HFF-Myc (cell line): ENCODE results near the gene VEPH1.
A peak's percentile ranks its signal among the peaks of the same experiment; 100 is the strongest.

Source experiments
- DNase-seq: peaks from one replicate; pipeline ENCODE4 v3.0.0-alpha.2; 2011; ENCODE audit warnings: low read depth; ENCODE audit errors: extremely low read depth
- H3K4me3 ChIP-seq: replicated peaks from 2 replicates; pipeline ENCODE4 v1.5.1; 2011; ENCODE audit warnings: low read depth, mild to moderate bottlenecking, control low read depth, low read length
- TF ChIP-seq, protein P1 (sequence below): IDR thresholded peaks from 2 replicates; pipeline ENCODE4 v1.5.1; 2012; ENCODE audit warnings: mild to moderate bottlenecking, low read depth, low read length, control low read depth; ENCODE audit errors: missing control alignments

Gene VEPH1

GRCh38 chr3:157297328-157297915 is 205.8 kb downstream of the VEPH1 start:
- DNase-seq = no peak
- H3K4me3 ChIP-seq = no peak overlapping the region
- TF ChIP-seq, protein P1, sequence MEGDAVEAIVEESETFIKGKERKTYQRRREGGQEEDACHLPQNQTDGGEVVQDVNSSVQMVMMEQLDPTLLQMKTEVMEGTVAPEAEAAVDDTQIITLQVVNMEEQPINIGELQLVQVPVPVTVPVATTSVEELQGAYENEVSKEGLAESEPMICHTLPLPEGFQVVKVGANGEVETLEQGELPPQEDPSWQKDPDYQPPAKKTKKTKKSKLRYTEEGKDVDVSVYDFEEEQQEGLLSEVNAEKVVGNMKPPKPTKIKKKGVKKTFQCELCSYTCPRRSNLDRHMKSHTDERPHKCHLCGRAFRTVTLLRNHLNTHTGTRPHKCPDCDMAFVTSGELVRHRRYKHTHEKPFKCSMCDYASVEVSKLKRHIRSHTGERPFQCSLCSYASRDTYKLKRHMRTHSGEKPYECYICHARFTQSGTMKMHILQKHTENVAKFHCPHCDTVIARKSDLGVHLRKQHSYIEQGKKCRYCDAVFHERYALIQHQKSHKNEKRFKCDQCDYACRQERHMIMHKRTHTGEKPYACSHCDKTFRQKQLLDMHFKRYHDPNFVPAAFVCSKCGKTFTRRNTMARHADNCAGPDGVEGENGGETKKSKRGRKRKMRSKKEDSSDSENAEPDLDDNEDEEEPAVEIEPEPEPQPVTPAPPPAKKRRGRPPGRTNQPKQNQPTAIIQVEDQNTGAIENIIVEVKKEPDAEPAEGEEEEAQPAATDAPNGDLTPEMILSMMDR = no peak

DNA sequence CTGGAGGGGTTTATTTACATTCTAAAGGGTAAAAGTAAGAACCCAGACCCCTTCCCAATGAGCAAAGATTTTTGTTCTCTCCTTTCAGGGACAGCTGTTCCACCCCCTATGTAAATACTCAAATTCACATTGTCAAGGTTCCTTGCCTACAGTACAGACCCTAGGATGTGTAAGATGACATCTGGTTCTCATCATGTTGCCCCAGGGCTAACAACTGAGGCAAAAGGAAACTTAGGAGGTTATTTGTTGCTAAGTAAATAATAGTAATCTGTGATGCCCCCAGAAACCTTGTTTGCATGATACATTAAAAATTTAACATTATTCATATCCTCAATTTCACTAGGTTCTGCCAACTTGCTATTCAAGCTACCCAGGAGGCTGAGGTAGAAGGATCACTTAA is 208.3 kb downstream of the VEPH1 start:
- no peak overlapping the region for H3K4me3 ChIP-seq
- DNase-seq = no peak
- TF ChIP-seq, protein P1 = no peak

DNA sequence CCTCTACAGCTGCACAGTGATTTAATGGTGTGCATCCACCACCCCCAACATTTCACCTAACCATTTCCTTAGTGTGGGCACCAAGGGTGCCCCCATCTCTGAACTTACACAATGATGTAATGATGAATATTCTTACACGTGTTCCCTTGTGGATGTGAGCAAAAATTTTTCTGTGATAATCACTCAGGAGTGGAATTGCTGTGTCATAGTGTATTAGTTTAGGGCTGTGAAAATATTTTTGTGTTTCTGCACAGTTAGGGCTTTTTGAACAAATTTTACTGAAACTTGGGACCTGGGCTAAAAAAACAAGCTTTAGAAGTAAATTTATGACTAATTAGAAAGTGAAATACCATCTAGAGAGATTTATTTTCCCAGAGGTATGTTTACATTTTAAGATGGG is 208.7 kb downstream of the VEPH1 start:
- TF ChIP-seq, protein P1 = no peak
- no peak for DNase-seq
- H3K4me3 ChIP-seq = no peak overlapping the region

GRCh38 chr3:157290766-157291165 is 212.4 kb downstream of the VEPH1 start:
- H3K4me3 ChIP-seq = no peak overlapping the region
- TF ChIP-seq, protein P1 = no peak
- DNase-seq = peak; percentile 78

- TF ChIP-seq, protein P1 = no peak
- H3K4me3 ChIP-seq = no peak overlapping the region
- no peak for DNase-seq
Measured at GRCh38 chr3:157285966-157286365, 217.2 kb downstream of the VEPH1 start.

GRCh38 chr3:157285141-157285540 is 218.1 kb downstream of the VEPH1 start:
- TF ChIP-seq, protein P1 = no peak
- DNase-seq = no peak
- no peak overlapping the region for H3K4me3 ChIP-seq

DNA sequence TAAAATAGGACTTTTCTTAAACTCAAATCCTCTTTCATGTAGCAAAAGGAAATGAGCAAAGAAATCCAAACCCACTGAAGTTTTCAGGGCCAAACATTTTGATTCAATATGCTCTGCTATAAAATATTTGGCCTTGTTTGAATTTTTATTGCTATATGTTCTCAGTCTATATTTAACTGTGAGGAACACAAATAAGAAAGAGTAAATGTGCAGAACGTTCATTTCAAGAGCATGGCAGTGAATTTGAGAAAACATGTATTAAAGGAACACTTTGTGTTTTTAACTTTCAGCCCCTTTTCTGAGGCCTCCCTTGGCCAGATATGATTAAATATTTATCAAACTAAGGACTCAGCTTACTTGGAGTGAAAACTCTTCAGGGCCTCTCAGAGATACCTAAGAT is 218.5 kb downstream of the VEPH1 start:
- DNase-seq = no peak
- H3K4me3 ChIP-seq = no peak overlapping the region
- TF ChIP-seq, protein P1 = no peak
